DOHH2 (cell line): ENCODE results near the gene TJP2.

Source experiments
- EZH2phosphoT487 ChIP-seq: fragments of 200-600 bp; sonication (generic); IDR thresholded peaks from 2 replicates; pipeline ENCODE4 v1.6.1; 2017; ENCODE audit warnings: borderline replicate concordance, mild to moderate bottlenecking, antibody characterized with exemption, low read length, moderate library complexity, mixed read lengths
- TF ChIP-seq, protein P1 (sequence below): fragments of 200-600 bp; sonication (generic); IDR thresholded peaks from one replicate; pipeline ENCODE4 v1.5.1; 2014; ENCODE audit warnings: antibody characterized with exemption, mild to moderate bottlenecking, low read depth, low read length; ENCODE audit not compliant: poor library complexity, severe bottlenecking

DNA sequence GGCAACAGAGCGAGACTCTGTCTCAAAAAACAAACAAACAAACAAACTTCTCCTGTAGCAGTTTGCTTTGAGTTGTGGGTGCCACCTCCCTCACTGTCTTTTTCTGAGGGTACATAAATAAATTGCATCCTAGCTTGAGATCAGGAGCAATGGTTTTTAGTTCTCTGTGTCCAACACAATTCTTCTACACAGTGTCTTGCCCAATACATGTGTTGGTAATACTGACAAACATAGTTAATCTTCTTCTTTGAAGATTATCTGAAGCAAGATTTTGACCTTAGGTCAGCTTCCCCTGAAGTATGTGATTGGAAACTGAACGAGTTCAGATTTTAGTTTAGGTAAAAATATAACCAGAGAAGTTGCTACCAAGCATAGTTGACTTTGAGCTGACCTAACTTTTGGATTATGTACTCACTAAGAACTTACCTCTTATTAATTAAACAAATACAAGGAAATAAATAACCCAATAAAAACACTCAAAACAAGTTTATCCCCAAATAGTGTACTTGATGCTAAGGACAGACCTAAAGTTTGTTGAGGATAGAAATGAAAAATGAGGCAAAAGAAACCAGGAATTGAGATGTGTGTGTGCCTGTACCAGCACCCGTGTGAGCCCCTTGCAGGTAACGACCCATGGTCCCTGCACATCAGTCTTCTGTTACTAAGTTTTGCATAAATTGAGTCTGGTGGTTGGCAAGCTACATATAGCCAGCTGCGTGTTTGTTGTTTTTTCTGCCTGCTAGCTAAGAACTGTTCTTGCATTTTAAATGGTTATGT is 16.2 kb downstream of the TJP2 start:
- TF ChIP-seq, protein P1, sequence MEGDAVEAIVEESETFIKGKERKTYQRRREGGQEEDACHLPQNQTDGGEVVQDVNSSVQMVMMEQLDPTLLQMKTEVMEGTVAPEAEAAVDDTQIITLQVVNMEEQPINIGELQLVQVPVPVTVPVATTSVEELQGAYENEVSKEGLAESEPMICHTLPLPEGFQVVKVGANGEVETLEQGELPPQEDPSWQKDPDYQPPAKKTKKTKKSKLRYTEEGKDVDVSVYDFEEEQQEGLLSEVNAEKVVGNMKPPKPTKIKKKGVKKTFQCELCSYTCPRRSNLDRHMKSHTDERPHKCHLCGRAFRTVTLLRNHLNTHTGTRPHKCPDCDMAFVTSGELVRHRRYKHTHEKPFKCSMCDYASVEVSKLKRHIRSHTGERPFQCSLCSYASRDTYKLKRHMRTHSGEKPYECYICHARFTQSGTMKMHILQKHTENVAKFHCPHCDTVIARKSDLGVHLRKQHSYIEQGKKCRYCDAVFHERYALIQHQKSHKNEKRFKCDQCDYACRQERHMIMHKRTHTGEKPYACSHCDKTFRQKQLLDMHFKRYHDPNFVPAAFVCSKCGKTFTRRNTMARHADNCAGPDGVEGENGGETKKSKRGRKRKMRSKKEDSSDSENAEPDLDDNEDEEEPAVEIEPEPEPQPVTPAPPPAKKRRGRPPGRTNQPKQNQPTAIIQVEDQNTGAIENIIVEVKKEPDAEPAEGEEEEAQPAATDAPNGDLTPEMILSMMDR, result no peak
- no peak for TF ChIP-seq EZH2phosphoT487
